ENCODE results near the gene NPPA. TPM values are rescaled to one million over a fixed set of nuclear protein-coding genes. Genes with fewer than 3 reads are reported as not detected.

The NPPA gene
- total RNA-seq, 1 experiment from 2014 or later, result not detected

DNA sequence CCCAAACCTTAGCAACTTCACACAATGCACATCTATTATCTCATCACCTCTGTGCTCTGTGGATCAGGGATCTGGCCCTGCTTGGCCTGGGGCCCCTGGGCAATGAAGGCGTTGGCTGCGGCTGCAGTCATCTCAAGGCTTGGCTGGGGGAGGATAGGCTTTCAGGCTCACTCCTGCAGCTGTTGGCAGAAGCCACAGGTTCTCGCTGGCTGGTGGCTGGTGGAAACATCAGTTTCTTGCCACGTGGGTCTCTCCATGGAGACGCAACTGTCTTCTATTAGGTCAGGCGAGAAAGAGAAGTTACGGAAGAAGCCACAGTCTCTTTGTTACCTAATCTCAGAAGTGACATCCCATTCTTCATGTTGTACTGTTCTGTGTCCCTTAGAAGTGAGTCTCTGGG is 3.6 kb upstream of the NPPA start (continued):
- TF ChIP-seq, protein P1, sequence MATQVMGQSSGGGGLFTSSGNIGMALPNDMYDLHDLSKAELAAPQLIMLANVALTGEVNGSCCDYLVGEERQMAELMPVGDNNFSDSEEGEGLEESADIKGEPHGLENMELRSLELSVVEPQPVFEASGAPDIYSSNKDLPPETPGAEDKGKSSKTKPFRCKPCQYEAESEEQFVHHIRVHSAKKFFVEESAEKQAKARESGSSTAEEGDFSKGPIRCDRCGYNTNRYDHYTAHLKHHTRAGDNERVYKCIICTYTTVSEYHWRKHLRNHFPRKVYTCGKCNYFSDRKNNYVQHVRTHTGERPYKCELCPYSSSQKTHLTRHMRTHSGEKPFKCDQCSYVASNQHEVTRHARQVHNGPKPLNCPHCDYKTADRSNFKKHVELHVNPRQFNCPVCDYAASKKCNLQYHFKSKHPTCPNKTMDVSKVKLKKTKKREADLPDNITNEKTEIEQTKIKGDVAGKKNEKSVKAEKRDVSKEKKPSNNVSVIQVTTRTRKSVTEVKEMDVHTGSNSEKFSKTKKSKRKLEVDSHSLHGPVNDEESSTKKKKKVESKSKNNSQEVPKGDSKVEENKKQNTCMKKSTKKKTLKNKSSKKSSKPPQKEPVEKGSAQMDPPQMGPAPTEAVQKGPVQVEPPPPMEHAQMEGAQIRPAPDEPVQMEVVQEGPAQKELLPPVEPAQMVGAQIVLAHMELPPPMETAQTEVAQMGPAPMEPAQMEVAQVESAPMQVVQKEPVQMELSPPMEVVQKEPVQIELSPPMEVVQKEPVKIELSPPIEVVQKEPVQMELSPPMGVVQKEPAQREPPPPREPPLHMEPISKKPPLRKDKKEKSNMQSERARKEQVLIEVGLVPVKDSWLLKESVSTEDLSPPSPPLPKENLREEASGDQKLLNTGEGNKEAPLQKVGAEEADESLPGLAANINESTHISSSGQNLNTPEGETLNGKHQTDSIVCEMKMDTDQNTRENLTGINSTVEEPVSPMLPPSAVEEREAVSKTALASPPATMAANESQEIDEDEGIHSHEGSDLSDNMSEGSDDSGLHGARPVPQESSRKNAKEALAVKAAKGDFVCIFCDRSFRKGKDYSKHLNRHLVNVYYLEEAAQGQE (IDR thresholded peaks at IDR 0.05; ENCODE audit: low read depth), result no peak
- TF ChIP-seq SRF (IDR thresholded peaks at IDR 0.05; ENCODE audit: low read depth), result no peak
- no peak for TF ChIP-seq EZH2 (IDR thresholded peaks at IDR 0.05)
- TF ChIP-seq POLR2A (IDR thresholded peaks at IDR 0.05; ENCODE audit: borderline replicate concordance, extremely low read depth, insufficient read depth, insufficient read length), result no peak
- TF ChIP-seq CBX3 (IDR thresholded peaks at IDR 0.05; ENCODE audit: low read depth), result no peak
- no peak for TF ChIP-seq CEBPB (IDR thresholded peaks at IDR 0.05; ENCODE audit: low read depth)
- no peak for TF ChIP-seq FOSL1 (IDR thresholded peaks at IDR 0.05; ENCODE audit: low read depth)
- no peak for TF ChIP-seq ELF1 (IDR thresholded peaks at IDR 0.05; ENCODE audit: borderline replicate concordance, low read depth)

- POLR2A ChIA-PET, result interaction anchor here (0.6 to 1.2 kb wide), 2 partner anchors 58 to 80 kb away, joined by 3 to 4 read pairs; no protein-coding TSS in a partner anchor
- Histone ChIP-seq H3K27me3 (ENCODE audit: insufficient read depth, low read length) (peaks cover 9% of the 10 kb centered on the region; the same call in 1 of the 2 replicates), H3K27ac (ENCODE audit: low read depth, low read length) (no peak overlapping the region), H2AFZ (ENCODE audit: low read depth, low read length, poor library complexity, severe bottlenecking) (no peak overlapping the region), H4K20me1 (ENCODE audit: insufficient read depth) (no peaks in the 10 kb centered on the region), H3K9me3 (ENCODE audit: control insufficient read depth in 1 of 2, insufficient read depth in 1 of 2, low read depth in 1 of 2, low read length in 2 of 2) (no peaks in the 10 kb centered on the region), H3K4me3 (replicated peaks in 1 of 2; ENCODE audit: low read depth in 1 of 2, low read length in 2 of 2) (no peak overlapping the region), H3K4me1 (ENCODE audit: control insufficient read depth in 1 of 2, insufficient read depth in 2 of 2, low read length in 2 of 2) (0 out of 4 replicates have a peak, but pooled peaks cover 0 to 3% of the 10 kb centered on the region in 2 experiments), H3K36me3 (ENCODE audit: control insufficient read depth in 1 of 2, insufficient read depth in 2 of 2, low read length in 2 of 2) (no peaks in the 10 kb centered on the region), H3K79me2 (ENCODE audit: insufficient read depth, low read length) (no peaks in the 10 kb centered on the region), H3K9me2 (ENCODE audit: insufficient read depth) (no peaks in the 10 kb centered on the region), H3K4me2 (ENCODE audit: low read length) (no peak overlapping the region), H3K9ac (ENCODE audit: low read length) (no peak overlapping the region)
- intact Hi-C loops (cut with micrococcal nuclease), result no loop called here
- ATAC-seq, result no peak
- CTCF ChIA-PET, result no interaction called here
- RAD21 ChIA-PET (ENCODE audit: low non-redundant PET in 1 of 2, low total read pairs in 2 of 2, uncharacterized antibody in 2 of 2, unreplicated experiment in 2 of 2), result no interaction called here
- no TSS peak for BruUV-seq (replicated peaks)
- DNase-seq (ENCODE audit: low read depth, low spot score), result no peak
- TF ChIP-seq YY1 (IDR thresholded peaks at IDR 0.05; ENCODE audit: extremely low read depth, insufficient replicate concordance, low read depth, low read length) (no peak), CTCF (IDR thresholded peaks at IDR 0.05 in 2 of 3, conservative IDR thresholded peaks at IDR 0.05 in 1 of 3; ENCODE audit: borderline replicate concordance in 1 of 3, insufficient read depth in 1 of 3, low read depth in 2 of 3, low read length in 2 of 3) (no peak), ELF1 (IDR thresholded peaks at IDR 0.05; ENCODE audit: borderline replicate concordance, low read depth) (no peak), SIN3A (IDR thresholded peaks at IDR 0.05; ENCODE audit: low read depth) (no peak), EZH2 (IDR thresholded peaks at IDR 0.05) (no peak), ZFX (IDR thresholded peaks at IDR 0.05) (no peak), JUND (IDR thresholded peaks at IDR 0.05) (no peak), ATF3 (IDR thresholded peaks at IDR 0.05) (no peak), SRF (IDR thresholded peaks at IDR 0.05; ENCODE audit: low read depth) (no peak)
- TF ChIP-seq, protein P2, sequence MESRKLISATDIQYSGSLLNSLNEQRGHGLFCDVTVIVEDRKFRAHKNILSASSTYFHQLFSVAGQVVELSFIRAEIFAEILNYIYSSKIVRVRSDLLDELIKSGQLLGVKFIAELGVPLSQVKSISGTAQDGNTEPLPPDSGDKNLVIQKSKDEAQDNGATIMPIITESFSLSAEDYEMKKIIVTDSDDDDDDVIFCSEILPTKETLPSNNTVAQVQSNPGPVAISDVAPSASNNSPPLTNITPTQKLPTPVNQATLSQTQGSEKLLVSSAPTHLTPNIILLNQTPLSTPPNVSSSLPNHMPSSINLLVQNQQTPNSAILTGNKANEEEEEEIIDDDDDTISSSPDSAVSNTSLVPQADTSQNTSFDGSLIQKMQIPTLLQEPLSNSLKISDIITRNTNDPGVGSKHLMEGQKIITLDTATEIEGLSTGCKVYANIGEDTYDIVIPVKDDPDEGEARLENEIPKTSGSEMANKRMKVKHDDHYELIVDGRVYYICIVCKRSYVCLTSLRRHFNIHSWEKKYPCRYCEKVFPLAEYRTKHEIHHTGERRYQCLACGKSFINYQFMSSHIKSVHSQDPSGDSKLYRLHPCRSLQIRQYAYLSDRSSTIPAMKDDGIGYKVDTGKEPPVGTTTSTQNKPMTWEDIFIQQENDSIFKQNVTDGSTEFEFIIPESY (IDR thresholded peaks at IDR 0.05; ENCODE audit: extremely low read depth, insufficient replicate concordance, low read length), result no peak
Measured at GRCh38 chr1:11850156-11850555, 2.6 kb upstream of the NPPA start.
